ENCODE data around the gene PRDM8. TPM values are rescaled to one million over a fixed set of nuclear protein-coding genes. Genes with fewer than 3 reads are reported as not detected.

PRDM8 gene
- total and polyA plus RNA-seq, 8 donors, result 0.14 to 1.5 (median 0.57) TPM

GRCh38 chr4:80253510-80253909, 56.2 kb downstream of the PRDM8 start:
- ATAC-seq (no peak), DNase-seq (no peak), FAIRE-seq (no peak)
- Histone ChIP-seq H3K4me1 (no peaks in the 10 kb centered on the region), H3K9me3 (no peaks in the 10 kb centered on the region), H3K27ac (no peak overlapping the region), H3K36me3 (no peaks in the 10 kb centered on the region), H3K27me3 (peaks cover 0 to 6% (median 2%) of the 10 kb centered on the region in 4 donors), H3K4me3 (no peak overlapping the region)
- 58 to 60% methylated on average over 4 of the region's 4 CpGs for WGBS, 2 donors
- no peak for TF ChIP-seq CTCF (IDR thresholded peaks at IDR 0.05)
- intact Hi-C loops (cut with DNase I), result no loop called here

Other genes starting within 250 kb of the PRDM8 start
- 10 to 100 TPM in 2 of 6 donors, 1 to 10 TPM in 4; 3.8 to 22.4 (median 7.4) TPM for gene ANTXR2, start 124.3 kb upstream of the PRDM8 start, total RNA-seq
- gene ANTXR2, start 124.3 kb upstream of the PRDM8 start, polyA plus RNA-seq, result 1 to 10 TPM; 1.4 to 1.8 TPM
- not detected for gene FGF5, start 69.2 kb downstream of the PRDM8 start, total RNA-seq
- not detected for gene FGF5, start 69.2 kb downstream of the PRDM8 start, polyA plus RNA-seq
- gene CFAP299, start 138.2 kb downstream of the PRDM8 start, total RNA-seq, result not detected
- gene CFAP299, start 138.2 kb downstream of the PRDM8 start, polyA plus RNA-seq, result under 1 TPM in 1 of 2 donors, not detected in 1; 0.14 TPM